GM19372 (cell line): ENCODE measurements around the gene APPL2.

Source experiments
- ATAC-seq: cut with Tn5 transposase; IDR thresholded peaks from one replicate; pipeline ENCODE4 v1.9.1; 2021; ENCODE audit warnings: mild to moderate bottlenecking, low read depth, moderate library complexity; ENCODE audit not compliant: unreplicated experiment

APPL2 gene

DNA sequence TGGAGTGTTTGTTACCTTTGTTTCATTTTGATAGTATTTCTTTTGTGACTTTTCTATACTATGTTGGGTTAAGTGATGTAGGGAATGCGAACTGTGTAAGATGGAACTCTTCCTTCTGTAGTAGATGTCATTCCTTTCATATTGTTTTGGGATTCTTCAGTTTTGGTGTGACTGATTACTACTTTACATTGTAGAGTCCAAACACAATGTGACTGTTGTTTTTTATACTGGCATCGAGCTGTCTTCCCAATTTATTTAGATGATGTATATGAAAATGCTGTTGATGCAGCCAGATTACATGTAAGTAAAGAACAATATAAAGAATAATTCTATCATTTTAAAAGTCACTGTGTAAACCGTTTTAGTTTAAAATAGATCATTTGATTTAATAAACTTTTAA lies 93.7 kb downstream of the APPL2 start:
- ATAC-seq = no peak

- ATAC-seq = no peak
Measured at GRCh38 chr12:105141320-105141922, 94.6 kb downstream of the APPL2 start.

DNA sequence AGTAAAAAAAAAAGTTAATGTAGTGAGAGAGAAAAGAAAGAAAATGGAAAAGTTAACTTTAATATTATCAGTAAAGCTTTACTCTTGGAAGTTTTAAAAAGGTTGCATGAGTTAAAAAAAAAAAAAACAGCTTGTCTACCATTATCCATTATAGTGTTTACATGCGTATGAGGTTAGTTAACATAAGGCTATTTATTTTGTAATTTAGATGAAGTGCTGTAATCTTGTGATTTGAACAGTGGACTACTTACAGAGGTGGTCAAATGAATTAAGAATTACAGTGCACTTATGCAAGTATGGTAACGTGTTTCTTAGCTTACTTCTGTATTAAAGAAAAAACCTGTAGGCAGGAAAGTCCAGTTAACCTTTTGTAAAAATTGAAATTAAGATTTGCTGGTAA lies 97.7 kb downstream of the APPL2 start:
- ATAC-seq = no peak
